Thymus (tissue), 11 donors: Measurements from ENCODE around the gene SVOPL. TPM values are rescaled to one million over a fixed set of nuclear protein-coding genes. Genes with fewer than 3 reads are reported as not detected.
"Not testable (repeated sequence)": the region's sequence is repeated elsewhere in the genome, so short reads cannot be mapped to it uniquely, and the experiment has no call there.

ENCODE experiments used
- DNase-seq, 9 donors: peaks; one replicate each; pipeline ENCODE4 v3.0.0-alpha.2; 2013; ENCODE audit warnings: low spot score in 9 of 9, low read depth in 6 of 9, missing footprints in 1 of 9
- H3K27ac ChIP-seq, 2 donors: one replicate each; pipeline ENCODE4 v1.5.1; 2013; ENCODE audit warnings: control low read depth in 1 of 2, low read depth in 1 of 2, low read length in 1 of 2, mild to moderate bottlenecking in 1 of 2, moderate library complexity in 1 of 2
- H3K27me3 ChIP-seq, 2 donors: one replicate each; pipeline ENCODE4 v1.5.1; 2013; ENCODE audit warnings: low read length in 1 of 2; ENCODE audit not compliant: control insufficient read depth in 2 of 2, insufficient read depth in 1 of 2
- H3K36me3 ChIP-seq, 2 donors: one replicate each; pipeline ENCODE4 v1.5.1; 2013; ENCODE audit warnings: low read length in 1 of 2, mild to moderate bottlenecking in 1 of 2, moderate library complexity in 1 of 2; ENCODE audit not compliant: control insufficient read depth in 2 of 2, insufficient read depth in 2 of 2
- H3K4me1 ChIP-seq, 2 donors: one replicate each; pipeline ENCODE4 v1.5.1; 2013; ENCODE audit warnings: low read length in 2 of 2; ENCODE audit not compliant: control insufficient read depth in 2 of 2, insufficient read depth in 2 of 2
- H3K4me3 ChIP-seq, 2 donors: one replicate each; pipeline ENCODE4 v1.5.1; 2013; ENCODE audit warnings: low read length in 2 of 2, control low read depth in 1 of 2, mild to moderate bottlenecking in 1 of 2
- H3K9me3 ChIP-seq, 2 donors: one replicate each; pipeline ENCODE4 v1.5.1; 2013; ENCODE audit warnings: low read length in 1 of 2, mild to moderate bottlenecking in 1 of 2; ENCODE audit not compliant: control insufficient read depth in 2 of 2, insufficient read depth in 1 of 2
- WGBS: extraction: QIAGEN DNeasy Blood & Tissue Kit; methylation state at CpG from one replicate; pipeline ENCODE4 v1.1.7; 2013; 5-methylcytosine and 5-hydroxymethylcytosine counted together
- polyA plus RNA-seq: library from polyadenylated mRNA; stranded (reverse); fragments of 200-250 nt; gene quantifications from one replicate; pipeline ENCODE4 v1.2.3, GENCODE V29; 2013
- total RNA-seq: library from RNA; stranded (reverse); fragments of 120-200 nt; gene quantifications from one replicate; pipeline ENCODE4 v1.2.4, GENCODE V29; 2013
- donor health status: healthy.

Gene SVOPL
- total and polyA plus RNA-seq, 2 donors: 1.7 to 2.6 TPM

- H3K27me3 ChIP-seq: no peaks in the 10 kb centered on the region
- peak; percentile 77 to 97 (median 91) for DNase-seq
- peaks cover 0 to 5% of the 10 kb centered on the region in 2 donors for H3K4me1 ChIP-seq
- 38% methylated on average over 14 of the region's 14 CpGs for WGBS
- H3K36me3 ChIP-seq: no peaks in the 10 kb centered on the region
- no peaks in the 10 kb centered on the region for H3K9me3 ChIP-seq
- H3K4me3 ChIP-seq: no peak overlapping the region
- no peak overlapping the region for H3K27ac ChIP-seq
These were observed 37.6 kb upstream of the SVOPL start for GRCh38 chr7:138738551-138739335.

DNA sequence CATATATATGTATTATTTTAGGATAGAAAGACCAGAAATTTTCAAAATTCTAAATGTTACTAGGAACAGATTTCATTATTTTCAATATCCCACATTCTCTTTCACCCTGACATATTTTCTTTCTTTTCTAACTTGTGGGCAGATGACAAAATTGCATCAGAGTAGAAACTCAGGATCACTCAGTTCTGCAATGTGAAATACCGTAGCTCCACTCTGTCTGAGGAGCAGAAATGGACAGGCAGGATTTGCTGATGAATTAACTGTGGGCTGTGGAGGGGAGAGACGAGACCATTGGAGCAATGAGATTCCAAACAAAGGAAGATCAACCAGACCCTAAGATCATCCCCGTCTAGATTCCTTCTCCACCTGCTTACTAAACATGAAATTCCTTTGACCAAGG lies 37.0 kb upstream of the SVOPL start:
- WGBS: 95% methylated on average over 3 of the region's 3 CpGs
- Histone ChIP-seq H3K27ac (no peak overlapping the region), H3K36me3 (no peaks in the 10 kb centered on the region)

DNA sequence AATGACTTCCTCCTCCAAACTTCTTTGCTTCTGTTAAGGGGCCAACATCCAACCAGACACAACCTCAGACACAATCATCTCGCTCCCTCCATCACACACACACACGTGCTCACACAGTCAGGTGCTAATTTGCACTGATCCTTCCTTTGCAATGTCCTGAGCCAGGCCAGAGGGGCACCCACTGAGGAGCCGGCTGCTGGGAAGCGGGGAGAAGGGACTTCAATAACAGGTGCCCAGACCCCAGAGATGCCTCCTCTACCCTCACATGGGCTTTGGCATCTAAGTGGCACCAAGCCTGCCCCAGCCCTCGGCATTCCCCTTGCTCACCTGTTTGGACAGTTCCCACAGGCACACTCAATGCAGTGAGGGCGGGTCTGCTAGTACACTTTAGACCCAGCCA lies 34.2 kb upstream of the SVOPL start:
- peaks cover 0 to 5% of the 10 kb centered on the region in 2 donors for H3K4me1 ChIP-seq
- no peak overlapping the region for H3K27ac ChIP-seq
- H3K9me3 ChIP-seq: no peaks in the 10 kb centered on the region
- no peaks in the 10 kb centered on the region for H3K27me3 ChIP-seq
- no peaks in the 10 kb centered on the region for H3K36me3 ChIP-seq
- 78% methylated on average over 6 of the region's 6 CpGs for WGBS
- H3K4me3 ChIP-seq: no peak overlapping the region
- no peak for DNase-seq

More for the DNA sequence above, 37.0 kb upstream of the SVOPL start:
- no peaks in the 10 kb centered on the region for H3K27me3 ChIP-seq
- DNase-seq: no peak
- H3K4me3 ChIP-seq: no peak overlapping the region
- H3K4me1 ChIP-seq: peaks cover 0 to 5% of the 10 kb centered on the region in 2 donors
- no peaks in the 10 kb centered on the region for H3K9me3 ChIP-seq

DNA sequence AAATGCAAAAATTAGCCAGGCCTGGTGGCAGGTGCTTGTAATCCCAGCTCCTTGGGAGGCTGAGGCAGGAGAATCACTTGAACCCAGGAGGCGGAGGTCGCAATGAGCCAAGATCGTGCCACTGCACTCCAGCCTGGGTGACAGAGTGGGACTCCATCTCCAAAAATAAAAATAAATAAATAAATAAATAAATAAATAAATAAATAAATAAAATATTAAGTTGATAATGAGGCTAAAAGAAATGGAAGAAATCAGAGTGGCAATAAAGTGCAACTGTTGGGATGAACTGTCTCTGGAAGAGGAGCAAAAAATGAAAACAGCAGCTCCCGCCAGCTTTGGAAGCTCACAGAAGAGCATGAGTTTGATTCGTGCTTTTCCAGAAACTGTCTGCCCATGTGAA lies 30.6 kb upstream of the SVOPL start:
- H3K36me3 ChIP-seq, H3K4me3 ChIP-seq, DNase-seq, H3K27ac ChIP-seq, H3K27me3 ChIP-seq, H3K4me1 ChIP-seq, H3K9me3 ChIP-seq: not testable (repeated sequence)
- 97% methylated on average over 5 of the region's 5 CpGs for WGBS

DNA sequence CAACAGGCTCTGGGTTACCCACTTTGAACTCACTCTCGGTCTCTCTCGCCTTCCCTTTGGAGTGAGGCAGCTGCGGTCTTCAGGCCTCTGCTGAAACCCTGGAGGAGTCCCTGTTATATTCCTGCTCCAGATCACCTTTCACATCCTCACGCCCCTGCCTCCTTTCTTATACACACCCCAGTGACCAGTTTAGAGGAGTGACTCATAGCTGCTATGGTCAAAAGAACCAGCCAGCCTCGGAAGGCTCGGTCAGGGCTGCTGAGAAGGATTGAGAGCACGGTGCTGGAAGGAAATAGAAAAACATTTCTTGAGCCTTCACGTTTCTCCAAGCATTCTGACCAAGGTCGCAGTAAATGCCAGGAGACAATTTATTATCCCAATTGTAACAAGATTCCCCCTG lies 28.3 kb upstream of the SVOPL start:
- Histone ChIP-seq H3K9me3 (no peaks in the 10 kb centered on the region), H3K27ac (no peak overlapping the region), H3K4me1 (no peaks in the 10 kb centered on the region), H3K27me3 (no peaks in the 10 kb centered on the region), H3K36me3 (no peaks in the 10 kb centered on the region), H3K4me3 (no peak overlapping the region)
- no peak for DNase-seq
- 97% methylated on average over 9 of the region's 9 CpGs for WGBS

- no peak overlapping the region for H3K4me3 ChIP-seq
- H3K36me3 ChIP-seq: no peaks in the 10 kb centered on the region
- DNase-seq: no peak
- WGBS: 95% methylated on average over 10 of the region's 10 CpGs
- no peaks in the 10 kb centered on the region for H3K9me3 ChIP-seq
- H3K27ac ChIP-seq: no peak overlapping the region
- H3K4me1 ChIP-seq: no peaks in the 10 kb centered on the region
- H3K27me3 ChIP-seq: no peaks in the 10 kb centered on the region
These were observed 26.4 kb upstream of the SVOPL start for GRCh38 chr7:138727336-138728099.

- Histone ChIP-seq H3K36me3 (no peaks in the 10 kb centered on the region), H3K9me3 (no peaks in the 10 kb centered on the region), H3K4me3 (no peak overlapping the region), H3K27ac (no peak overlapping the region), H3K4me1 (no peaks in the 10 kb centered on the region), H3K27me3 (no peaks in the 10 kb centered on the region)
- DNase-seq: no peak
- 83% methylated on average over 9 of the region's 9 CpGs for WGBS
These were observed 25.1 kb upstream of the SVOPL start for GRCh38 chr7:138726288-138726687.

- H3K27ac ChIP-seq: no peak overlapping the region
- DNase-seq: no peak
- no peaks in the 10 kb centered on the region for H3K27me3 ChIP-seq
- no peaks in the 10 kb centered on the region for H3K36me3 ChIP-seq
- no peak overlapping the region for H3K4me3 ChIP-seq
- peaks cover 0 to 11% of the 10 kb centered on the region in 2 donors for H3K4me1 ChIP-seq
- H3K9me3 ChIP-seq: no peaks in the 10 kb centered on the region
- whole genome bisulfite sequencing: 72% methylated on average over 4 of the region's 4 CpGs
These were observed 19.1 kb upstream of the SVOPL start for GRCh38 chr7:138720286-138720685.

GRCh38 chr7:138716889-138717288 lies 15.7 kb upstream of the SVOPL start:
- Histone ChIP-seq H3K4me1 (peaks cover 0 to 15% of the 10 kb centered on the region in 2 donors), H3K4me3 (no peak overlapping the region), H3K36me3 (no peaks in the 10 kb centered on the region), H3K27ac (no peak overlapping the region), H3K27me3 (no peaks in the 10 kb centered on the region), H3K9me3 (no peaks in the 10 kb centered on the region)
- WGBS: 98% methylated on average over 7 of the region's 7 CpGs
- no peak for DNase-seq
